Measurements from ENCODE around the gene CATSPERE.

CATSPERE gene

GRCh38 chr1:244461245-244462071, at the start of gene CATSPERE:
CATSPERE (plus strand) TSS chr1:244461273; CDS start chr1:244461430, 157 bp downstream.
- H3F3A ChIP-seq (ENCODE audit: insufficient read depth, low read length) = 0 out of 2 replicates have a peak, but pooled peaks cover 4% of the 10 kb centered on the region
- H2AFZ ChIP-seq (ENCODE audit: low read length) = peak within 1 kb of the TSS; percentile 68
- peaks cover 15% of the 10 kb centered on the region for H3K4me1 ChIP-seq (ENCODE audit: insufficient read depth, low read length, severe bottlenecking)
- H4K20me1 ChIP-seq (ENCODE audit: insufficient read depth, low read length) = no peaks in the 10 kb centered on the region
- H3K27me3 ChIP-seq (ENCODE audit: insufficient read depth, low read length) = no peaks in the 10 kb centered on the region
- H3K9me2 ChIP-seq (ENCODE audit: low read depth, low read length) = no peaks in the 10 kb centered on the region
- H3K9me3 ChIP-seq (ENCODE audit: low read length) = no peaks in the 10 kb centered on the region
- no peak for TF ChIP-seq EZH2 (IDR thresholded peaks at IDR 0.05; ENCODE audit: borderline replicate concordance, low read length)
- no peak for TF ChIP-seq CTCF (IDR thresholded peaks at IDR 0.05; ENCODE audit: low read length)
- H3K36me3 ChIP-seq (ENCODE audit: insufficient read depth, low read length) = no peaks in the 10 kb centered on the region; the same call in 1 of the 2 replicates
- H3K79me2 ChIP-seq (ENCODE audit: insufficient read depth, low read length) = no peaks in the 10 kb centered on the region
- peak within 1 kb of the TSS; percentile 67 for H3K4me3 ChIP-seq (ENCODE audit: low read depth, low read length, poor library complexity, severe bottlenecking)
- H3K9ac ChIP-seq (ENCODE audit: low read length) = peak within 1 kb of the TSS; percentile 74
- peak within 1 kb of the TSS; percentile 60 for H3K4me2 ChIP-seq (ENCODE audit: low read length)
- H3K27ac ChIP-seq (ENCODE audit: low read depth, low read length, poor library complexity, severe bottlenecking) = peak within 1 kb of the TSS; percentile 46

GRCh38 chr1:244412176-244412575, 48.9 kb upstream of the CATSPERE start:
- Histone ChIP-seq H3K4me1 (ENCODE audit: insufficient read depth, low read length, severe bottlenecking) (no peaks in the 10 kb centered on the region), H3K9ac (ENCODE audit: low read length) (no peak overlapping the region), H3K79me2 (ENCODE audit: insufficient read depth, low read length) (no peaks in the 10 kb centered on the region), H2AFZ (ENCODE audit: low read length) (no peak overlapping the region), H3K9me3 (ENCODE audit: low read length) (no peaks in the 10 kb centered on the region), H3K27ac (ENCODE audit: low read depth, low read length, poor library complexity, severe bottlenecking) (no peak overlapping the region), H3K9me2 (ENCODE audit: low read depth, low read length) (no peaks in the 10 kb centered on the region), H3K36me3 (ENCODE audit: insufficient read depth, low read length) (peaks cover 97% of the 10 kb centered on the region), H3K4me3 (ENCODE audit: low read depth, low read length, poor library complexity, severe bottlenecking) (no peak overlapping the region), H4K20me1 (ENCODE audit: insufficient read depth, low read length) (no peaks in the 10 kb centered on the region), H3F3A (ENCODE audit: insufficient read depth, low read length) (no peaks in the 10 kb centered on the region), H3K4me2 (ENCODE audit: low read length) (no peak overlapping the region), H3K27me3 (ENCODE audit: insufficient read depth, low read length) (no peaks in the 10 kb centered on the region)
- TF ChIP-seq CTCF (IDR thresholded peaks at IDR 0.05; ENCODE audit: low read length) (no peak), EZH2 (IDR thresholded peaks at IDR 0.05; ENCODE audit: borderline replicate concordance, low read length) (no peak)

GRCh38 chr1:244413736-244414135, 47.3 kb upstream of the CATSPERE start:
- Histone ChIP-seq H3K79me2 (ENCODE audit: insufficient read depth, low read length) (no peaks in the 10 kb centered on the region), H3K4me3 (ENCODE audit: low read depth, low read length, poor library complexity, severe bottlenecking) (no peak overlapping the region), H2AFZ (ENCODE audit: low read length) (no peak overlapping the region), H4K20me1 (ENCODE audit: insufficient read depth, low read length) (no peaks in the 10 kb centered on the region), H3K27me3 (ENCODE audit: insufficient read depth, low read length) (no peaks in the 10 kb centered on the region), H3K36me3 (ENCODE audit: insufficient read depth, low read length) (peaks cover 97% of the 10 kb centered on the region), H3K9me2 (ENCODE audit: low read depth, low read length) (no peaks in the 10 kb centered on the region), H3K4me1 (ENCODE audit: insufficient read depth, low read length, severe bottlenecking) (no peaks in the 10 kb centered on the region), H3K27ac (ENCODE audit: low read depth, low read length, poor library complexity, severe bottlenecking) (no peak overlapping the region), H3K9ac (ENCODE audit: low read length) (no peak overlapping the region), H3K4me2 (ENCODE audit: low read length) (no peak overlapping the region), H3F3A (ENCODE audit: insufficient read depth, low read length) (no peaks in the 10 kb centered on the region), H3K9me3 (ENCODE audit: low read length) (no peaks in the 10 kb centered on the region)
- TF ChIP-seq EZH2 (IDR thresholded peaks at IDR 0.05; ENCODE audit: borderline replicate concordance, low read length) = no peak
- no peak for TF ChIP-seq CTCF (IDR thresholded peaks at IDR 0.05; ENCODE audit: low read length)

Data from OCI-LY1 (cell line).